Loucy (cell line): ENCODE measurements around the gene GRID1.
"Not testable (repeated sequence)": the region's sequence is repeated elsewhere in the genome, so short reads cannot be mapped to it uniquely, and the experiment has no call there.

Experiments used
- H2AFZ ChIP-seq: fragments of 200-600 bp; sonication (generic); 2 replicates; pipeline ENCODE4 v1.6.0; 2016; ENCODE audit warnings: antibody characterized with exemption, mild to moderate bottlenecking, low read length, moderate library complexity
- H3F3A ChIP-seq: fragments of 200-600 bp; 2 replicates; pipeline ENCODE4 v1.6.0; 2016; ENCODE audit warnings: antibody characterized with exemption, low read depth, mild to moderate bottlenecking
- H3K27me3 ChIP-seq: fragments of 200-600 bp; sonication (generic); 2 replicates; pipeline ENCODE4 v1.6.1; 2014; ENCODE audit warnings: low read length, mild to moderate bottlenecking; ENCODE audit not compliant: insufficient read depth, poor library complexity, severe bottlenecking
- H3K36me3 ChIP-seq: fragments of 200-600 bp; sonication (generic); 2 replicates; pipeline ENCODE4 v1.6.1; 2016; ENCODE audit warnings: low read length; ENCODE audit not compliant: insufficient read depth
- H3K4me1 ChIP-seq: fragments of 200-600 bp; sonication (generic); 2 replicates; pipeline ENCODE4 v1.5.1; 2014; ENCODE audit warnings: low read length, mild to moderate bottlenecking; ENCODE audit not compliant: insufficient read depth, poor library complexity, severe bottlenecking
- H3K4me2 ChIP-seq: fragments of 200-600 bp; sonication (generic); 2 replicates; pipeline ENCODE4 v1.6.0; 2014; ENCODE audit warnings: antibody characterized with exemption, low read length, low read depth, mild to moderate bottlenecking; ENCODE audit not compliant: poor library complexity, severe bottlenecking
- H3K4me3 ChIP-seq: fragments of 200-600 bp; sonication (generic); 2 replicates; pipeline ENCODE4 v1.5.1; 2014; ENCODE audit warnings: low read length, mild to moderate bottlenecking, mixed read lengths; ENCODE audit not compliant: poor library complexity, severe bottlenecking
- H3K79me2 ChIP-seq: fragments of 200-600 bp; sonication (generic); 2 replicates; pipeline ENCODE4 v1.6.1; 2014; ENCODE audit warnings: low read length; ENCODE audit not compliant: insufficient read depth
- H3K9ac ChIP-seq: fragments of 200-600 bp; sonication (generic); 2 replicates; pipeline ENCODE4 v1.6.0; 2014; ENCODE audit warnings: mild to moderate bottlenecking, low read depth, low read length, moderate library complexity; ENCODE audit not compliant: poor library complexity, severe bottlenecking
- H3K9me2 ChIP-seq: fragments of 200-600 bp; sonication (generic); replicated peaks from 2 replicates; pipeline ENCODE4 v1.6.1; 2016; ENCODE audit warnings: low read depth, low read length, mixed read lengths
- H3K9me3 ChIP-seq: fragments of 200-600 bp; sonication (generic); 2 replicates; pipeline ENCODE4 v1.6.1; 2014; ENCODE audit warnings: mild to moderate bottlenecking, antibody characterized with exemption, low read length, low read depth; ENCODE audit not compliant: insufficient read depth
- H4K20me1 ChIP-seq: fragments of 200-600 bp; sonication (generic); 2 replicates; pipeline ENCODE4 v1.6.0; 2014; ENCODE audit warnings: antibody characterized with exemption, low read length, mild to moderate bottlenecking; ENCODE audit not compliant: insufficient read depth, poor library complexity, severe bottlenecking
- EZH2phosphoT487 ChIP-seq: fragments of 200-600 bp; IDR thresholded peaks from 2 replicates; pipeline ENCODE4 v1.6.1; 2018; ENCODE audit warnings: antibody characterized with exemption, mild to moderate bottlenecking, moderate library complexity, borderline replicate concordance
- TF ChIP-seq, protein P1 (sequence below): fragments of 200-600 bp; sonication (generic); conservative IDR thresholded peaks from 2 replicates; pipeline ENCODE4 v1.5.1; 2014; ENCODE audit warnings: mild to moderate bottlenecking, antibody characterized with exemption, low read length

Gene GRID1

GRCh38 chr10:85849315-85849714 lies 517.3 kb downstream of the GRID1 start:
- H3K4me1 ChIP-seq, result no peaks in the 10 kb centered on the region
- no peaks in the 10 kb centered on the region for H4K20me1 ChIP-seq
- H3K4me2 ChIP-seq, result no peak overlapping the region
- H3F3A ChIP-seq, result no peaks in the 10 kb centered on the region
- no peak overlapping the region for H3K9ac ChIP-seq
- no peak overlapping the region for H2AFZ ChIP-seq
- no peaks in the 10 kb centered on the region for H3K27me3 ChIP-seq
- H3K9me3 ChIP-seq, result no peaks in the 10 kb centered on the region
- no peaks in the 10 kb centered on the region for H3K79me2 ChIP-seq
- TF ChIP-seq, protein P1, sequence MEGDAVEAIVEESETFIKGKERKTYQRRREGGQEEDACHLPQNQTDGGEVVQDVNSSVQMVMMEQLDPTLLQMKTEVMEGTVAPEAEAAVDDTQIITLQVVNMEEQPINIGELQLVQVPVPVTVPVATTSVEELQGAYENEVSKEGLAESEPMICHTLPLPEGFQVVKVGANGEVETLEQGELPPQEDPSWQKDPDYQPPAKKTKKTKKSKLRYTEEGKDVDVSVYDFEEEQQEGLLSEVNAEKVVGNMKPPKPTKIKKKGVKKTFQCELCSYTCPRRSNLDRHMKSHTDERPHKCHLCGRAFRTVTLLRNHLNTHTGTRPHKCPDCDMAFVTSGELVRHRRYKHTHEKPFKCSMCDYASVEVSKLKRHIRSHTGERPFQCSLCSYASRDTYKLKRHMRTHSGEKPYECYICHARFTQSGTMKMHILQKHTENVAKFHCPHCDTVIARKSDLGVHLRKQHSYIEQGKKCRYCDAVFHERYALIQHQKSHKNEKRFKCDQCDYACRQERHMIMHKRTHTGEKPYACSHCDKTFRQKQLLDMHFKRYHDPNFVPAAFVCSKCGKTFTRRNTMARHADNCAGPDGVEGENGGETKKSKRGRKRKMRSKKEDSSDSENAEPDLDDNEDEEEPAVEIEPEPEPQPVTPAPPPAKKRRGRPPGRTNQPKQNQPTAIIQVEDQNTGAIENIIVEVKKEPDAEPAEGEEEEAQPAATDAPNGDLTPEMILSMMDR, result no peak
- TF ChIP-seq EZH2phosphoT487, result no peak
- no peak overlapping the region for H3K4me3 ChIP-seq
- no peaks in the 10 kb centered on the region for H3K9me2 ChIP-seq
- H3K36me3 ChIP-seq, result no peaks in the 10 kb centered on the region

DNA sequence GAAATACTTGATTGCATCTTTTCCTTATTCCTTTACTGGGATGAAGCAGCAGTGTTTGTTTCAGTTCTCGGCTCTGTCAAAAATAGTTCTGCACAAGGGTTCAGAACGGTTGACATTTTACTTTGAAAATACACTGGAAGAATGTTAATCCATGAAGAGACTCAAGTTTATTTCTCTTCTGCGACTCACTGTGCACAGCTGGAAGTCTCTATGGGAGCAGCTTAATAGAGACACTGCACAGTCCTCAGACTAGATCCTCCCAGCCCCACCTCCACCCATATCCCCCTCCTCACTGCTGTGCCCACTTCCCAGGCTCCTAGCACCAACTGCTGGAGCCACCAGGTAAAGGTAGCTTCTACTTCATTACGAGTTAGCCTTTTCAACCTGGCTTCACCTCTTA lies 517.8 kb downstream of the GRID1 start:
- TF ChIP-seq, protein P1, result no peak
- no peak for TF ChIP-seq EZH2phosphoT487
- no peaks in the 10 kb centered on the region for H3K4me1 ChIP-seq
- no peaks in the 10 kb centered on the region for H3K27me3 ChIP-seq
- no peak overlapping the region for H3K4me2 ChIP-seq
- no peak overlapping the region for H3K4me3 ChIP-seq
- no peaks in the 10 kb centered on the region for H3K9me3 ChIP-seq
- no peaks in the 10 kb centered on the region for H3K36me3 ChIP-seq
- no peaks in the 10 kb centered on the region for H3F3A ChIP-seq
- no peak overlapping the region for H2AFZ ChIP-seq
- H3K9ac ChIP-seq, result no peak overlapping the region
- no peaks in the 10 kb centered on the region for H3K79me2 ChIP-seq
- H3K9me2 ChIP-seq, result no peaks in the 10 kb centered on the region
- no peaks in the 10 kb centered on the region for H4K20me1 ChIP-seq

GRCh38 chr10:85847085-85847484 lies 519.5 kb downstream of the GRID1 start:
- Histone ChIP-seq H3K9ac (no peak overlapping the region), H3K27me3 (no peaks in the 10 kb centered on the region), H3K9me2 (no peaks in the 10 kb centered on the region), H3K4me1 (no peaks in the 10 kb centered on the region), H3F3A (no peaks in the 10 kb centered on the region), H2AFZ (no peak overlapping the region), H3K9me3 (no peaks in the 10 kb centered on the region), H4K20me1 (no peaks in the 10 kb centered on the region), H3K4me2 (no peak overlapping the region), H3K4me3 (no peak overlapping the region), H3K79me2 (no peaks in the 10 kb centered on the region), H3K36me3 (no peaks in the 10 kb centered on the region)
- TF ChIP-seq EZH2phosphoT487, result no peak
- TF ChIP-seq, protein P1, result no peak

- not testable (repeated sequence) for H3K36me3 ChIP-seq, H3K4me1 ChIP-seq, H4K20me1 ChIP-seq, H3F3A ChIP-seq, H3K9me3 ChIP-seq, H3K9me2 ChIP-seq, H3K27me3 ChIP-seq, H3K4me3 ChIP-seq, H3K9ac ChIP-seq, H3K79me2 ChIP-seq, H2AFZ ChIP-seq, H3K4me2 ChIP-seq
These were observed 527.9 kb downstream of the GRID1 start for GRCh38 chr10:85838660-85839059.
